Measurements from ENCODE around the gene ANKRD24. TPM values are rescaled to one million over a fixed set of nuclear protein-coding genes. Genes with fewer than 3 reads are reported as not detected.
A peak's percentile ranks its signal among the peaks of the same experiment; 100 is the strongest.

ANKRD24 gene
- total and polyA plus RNA-seq, 2 of the 13 experiments (the other 11 are each of a cell fraction or from before 2014, with no cell fraction given), result 0.13 to 0.24 TPM

DNA sequence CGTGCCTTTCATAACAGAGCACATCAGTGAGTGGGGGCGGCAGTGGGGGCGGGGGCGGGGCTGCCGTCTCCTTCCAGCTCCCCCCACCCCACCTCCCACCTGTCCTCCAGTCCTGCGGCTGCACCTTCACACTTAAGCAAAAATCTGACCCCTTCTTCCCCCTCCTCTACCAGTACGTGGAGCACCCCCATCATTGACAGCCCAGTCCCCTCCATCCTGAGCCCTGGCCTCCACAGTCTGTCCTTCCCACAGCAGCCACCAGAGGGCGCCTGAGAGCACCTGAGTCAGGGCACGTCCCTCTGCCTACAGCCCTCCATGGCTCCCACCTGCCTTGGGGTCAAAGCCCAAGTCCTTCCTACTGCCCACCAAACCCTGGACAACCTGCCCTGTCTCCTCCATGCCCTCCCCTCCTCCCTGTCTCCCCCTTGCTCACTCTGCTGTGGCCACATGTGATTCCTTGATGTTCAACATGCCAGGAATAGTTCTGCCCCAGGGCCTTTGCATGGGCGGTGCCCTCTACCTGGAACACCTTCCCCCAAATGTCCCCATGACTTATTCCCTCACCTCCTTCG lies 50.9 kb downstream of the ANKRD24 start (continued):
- TF ChIP-seq, protein P1, sequence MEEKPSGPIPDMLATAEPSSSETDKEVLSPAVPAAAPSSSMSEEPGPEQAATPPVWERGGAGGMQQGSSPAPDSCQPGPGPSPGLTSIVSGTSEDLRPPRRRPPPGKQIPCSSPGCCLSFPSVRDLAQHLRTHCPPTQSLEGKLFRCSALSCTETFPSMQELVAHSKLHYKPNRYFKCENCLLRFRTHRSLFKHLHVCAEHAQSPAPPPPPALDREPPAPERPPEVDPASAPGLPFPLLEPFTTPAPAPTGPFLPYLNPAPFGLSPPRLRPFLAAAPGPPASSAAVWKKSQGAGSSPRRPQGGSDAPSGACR (CRISPR knock-in tag; IDR thresholded peaks at IDR 0.05), result no peak
- no peak for TF ChIP-seq CREB1 (IDR thresholded peaks at IDR 0.05)
- TF ChIP-seq CREB1 (CRISPR knock-in tag; IDR thresholded peaks at IDR 0.05), result no peak
- TF ChIP-seq, protein P2, sequence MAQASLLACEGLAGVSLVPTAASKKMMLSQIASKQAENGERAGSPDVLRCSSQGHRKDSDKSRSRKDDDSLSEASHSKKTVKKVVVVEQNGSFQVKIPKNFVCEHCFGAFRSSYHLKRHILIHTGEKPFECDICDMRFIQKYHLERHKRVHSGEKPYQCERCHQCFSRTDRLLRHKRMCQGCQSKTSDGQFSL (CRISPR knock-in tag; IDR thresholded peaks at IDR 0.05), result no peak
- TF ChIP-seq, protein P3, sequence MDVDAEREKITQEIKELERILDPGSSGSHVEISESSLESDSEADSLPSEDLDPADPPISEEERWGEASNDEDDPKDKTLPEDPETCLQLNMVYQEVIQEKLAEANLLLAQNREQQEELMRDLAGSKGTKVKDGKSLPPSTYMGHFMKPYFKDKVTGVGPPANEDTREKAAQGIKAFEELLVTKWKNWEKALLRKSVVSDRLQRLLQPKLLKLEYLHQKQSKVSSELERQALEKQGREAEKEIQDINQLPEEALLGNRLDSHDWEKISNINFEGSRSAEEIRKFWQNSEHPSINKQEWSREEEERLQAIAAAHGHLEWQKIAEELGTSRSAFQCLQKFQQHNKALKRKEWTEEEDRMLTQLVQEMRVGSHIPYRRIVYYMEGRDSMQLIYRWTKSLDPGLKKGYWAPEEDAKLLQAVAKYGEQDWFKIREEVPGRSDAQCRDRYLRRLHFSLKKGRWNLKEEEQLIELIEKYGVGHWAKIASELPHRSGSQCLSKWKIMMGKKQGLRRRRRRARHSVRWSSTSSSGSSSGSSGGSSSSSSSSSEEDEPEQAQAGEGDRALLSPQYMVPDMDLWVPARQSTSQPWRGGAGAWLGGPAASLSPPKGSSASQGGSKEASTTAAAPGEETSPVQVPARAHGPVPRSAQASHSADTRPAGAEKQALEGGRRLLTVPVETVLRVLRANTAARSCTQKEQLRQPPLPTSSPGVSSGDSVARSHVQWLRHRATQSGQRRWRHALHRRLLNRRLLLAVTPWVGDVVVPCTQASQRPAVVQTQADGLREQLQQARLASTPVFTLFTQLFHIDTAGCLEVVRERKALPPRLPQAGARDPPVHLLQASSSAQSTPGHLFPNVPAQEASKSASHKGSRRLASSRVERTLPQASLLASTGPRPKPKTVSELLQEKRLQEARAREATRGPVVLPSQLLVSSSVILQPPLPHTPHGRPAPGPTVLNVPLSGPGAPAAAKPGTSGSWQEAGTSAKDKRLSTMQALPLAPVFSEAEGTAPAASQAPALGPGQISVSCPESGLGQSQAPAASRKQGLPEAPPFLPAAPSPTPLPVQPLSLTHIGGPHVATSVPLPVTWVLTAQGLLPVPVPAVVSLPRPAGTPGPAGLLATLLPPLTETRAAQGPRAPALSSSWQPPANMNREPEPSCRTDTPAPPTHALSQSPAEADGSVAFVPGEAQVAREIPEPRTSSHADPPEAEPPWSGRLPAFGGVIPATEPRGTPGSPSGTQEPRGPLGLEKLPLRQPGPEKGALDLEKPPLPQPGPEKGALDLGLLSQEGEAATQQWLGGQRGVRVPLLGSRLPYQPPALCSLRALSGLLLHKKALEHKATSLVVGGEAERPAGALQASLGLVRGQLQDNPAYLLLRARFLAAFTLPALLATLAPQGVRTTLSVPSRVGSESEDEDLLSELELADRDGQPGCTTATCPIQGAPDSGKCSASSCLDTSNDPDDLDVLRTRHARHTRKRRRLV (CRISPR knock-in tag; IDR thresholded peaks at IDR 0.05), result no peak
- TF ChIP-seq, protein P4, sequence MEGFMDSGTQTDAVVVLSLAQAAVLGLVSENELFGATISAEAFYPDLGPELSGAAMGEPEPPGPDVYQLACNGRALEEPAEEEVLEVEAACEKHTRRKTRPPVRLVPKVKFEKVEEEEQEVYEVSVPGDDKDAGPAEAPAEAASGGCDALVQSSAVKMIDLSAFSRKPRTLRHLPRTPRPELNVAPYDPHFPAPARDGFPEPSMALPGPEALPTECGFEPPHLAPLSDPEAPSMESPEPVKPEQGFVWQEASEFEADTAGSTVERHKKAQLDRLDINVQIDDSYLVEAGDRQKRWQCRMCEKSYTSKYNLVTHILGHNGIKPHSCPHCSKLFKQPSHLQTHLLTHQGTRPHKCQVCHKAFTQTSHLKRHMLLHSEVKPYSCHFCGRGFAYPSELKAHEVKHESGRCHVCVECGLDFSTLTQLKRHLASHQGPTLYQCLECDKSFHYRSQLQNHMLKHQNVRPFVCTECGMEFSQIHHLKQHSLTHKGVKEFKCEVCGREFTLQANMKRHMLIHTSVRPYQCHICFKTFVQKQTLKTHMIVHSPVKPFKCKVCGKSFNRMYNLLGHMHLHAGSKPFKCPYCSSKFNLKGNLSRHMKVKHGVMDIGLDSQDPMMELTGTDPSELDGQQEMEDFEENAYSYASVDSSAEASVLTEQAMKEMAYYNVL (CRISPR knock-in tag; IDR thresholded peaks at IDR 0.05; ENCODE audit: borderline replicate concordance), result 0 out of 2 replicates have a peak, but pooled peaks have one; percentile 21
- TF ChIP-seq ZNF563 (CRISPR knock-in tag; IDR thresholded peaks at IDR 0.05), result 0 out of 2 replicates have a peak, but pooled peaks have one; percentile 22
- no peak for TF ChIP-seq RFX3 (CRISPR knock-in tag; IDR thresholded peaks at IDR 0.05)
- TF ChIP-seq MBD4 (IDR thresholded peaks at IDR 0.05; ENCODE audit: borderline replicate concordance, low read length), result no peak; the same call in 1 of the 2 replicates
- no peak for TF ChIP-seq CENPT (CRISPR knock-in tag; IDR thresholded peaks at IDR 0.05; ENCODE audit: low read depth)
- TF ChIP-seq RARA (CRISPR knock-in tag; IDR thresholded peaks at IDR 0.05), result no peak; the same call in 1 of the 2 replicates
- TF ChIP-seq, protein P5, sequence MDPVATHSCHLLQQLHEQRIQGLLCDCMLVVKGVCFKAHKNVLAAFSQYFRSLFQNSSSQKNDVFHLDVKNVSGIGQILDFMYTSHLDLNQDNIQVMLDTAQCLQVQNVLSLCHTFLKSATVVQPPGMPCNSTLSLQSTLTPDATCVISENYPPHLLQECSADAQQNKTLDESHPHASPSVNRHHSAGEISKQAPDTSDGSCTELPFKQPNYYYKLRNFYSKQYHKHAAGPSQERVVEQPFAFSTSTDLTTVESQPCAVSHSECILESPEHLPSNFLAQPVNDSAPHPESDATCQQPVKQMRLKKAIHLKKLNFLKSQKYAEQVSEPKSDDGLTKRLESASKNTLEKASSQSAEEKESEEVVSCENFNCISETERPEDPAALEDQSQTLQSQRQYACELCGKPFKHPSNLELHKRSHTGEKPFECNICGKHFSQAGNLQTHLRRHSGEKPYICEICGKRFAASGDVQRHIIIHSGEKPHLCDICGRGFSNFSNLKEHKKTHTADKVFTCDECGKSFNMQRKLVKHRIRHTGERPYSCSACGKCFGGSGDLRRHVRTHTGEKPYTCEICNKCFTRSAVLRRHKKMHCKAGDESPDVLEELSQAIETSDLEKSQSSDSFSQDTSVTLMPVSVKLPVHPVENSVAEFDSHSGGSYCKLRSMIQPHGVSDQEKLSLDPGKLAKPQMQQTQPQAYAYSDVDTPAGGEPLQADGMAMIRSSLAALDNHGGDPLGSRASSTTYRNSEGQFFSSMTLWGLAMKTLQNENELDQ (CRISPR knock-in tag; IDR thresholded peaks at IDR 0.05; ENCODE audit: borderline replicate concordance), result no peak
- peak; percentile 34 for TF ChIP-seq YY1 (IDR thresholded peaks at IDR 0.05; ENCODE audit: insufficient read depth, insufficient replicate concordance, low read depth, low read length)
- no peak for TF ChIP-seq KLF15 (CRISPR knock-in tag; IDR thresholded peaks at IDR 0.05; ENCODE audit: borderline replicate concordance)
- peak; percentile 100 for TF ChIP-seq ZMYM3 (CRISPR knock-in tag; IDR thresholded peaks at IDR 0.05)
